Measurements from ENCODE around the gene GEN1.

- TF ChIP-seq CTCF (IDR thresholded peaks at IDR 0.05; ENCODE audit: low read depth, low read length, poor library complexity, severe bottlenecking): no peak
- no peak for TF ChIP-seq EZH2phosphoT487 (IDR thresholded peaks at IDR 0.05; ENCODE audit: borderline replicate concordance, low read length)
Observed at GRCh38 chr2:17747684-17748452, 6.1 kb upstream of the GEN1 start.

Measured in DOHH2 (cell line).